ENCODE results near the gene ASPM. TPM values are rescaled to one million over a fixed set of nuclear protein-coding genes. Genes with fewer than 3 reads are reported as not detected.

ASPM gene
- total and polyA plus RNA-seq, 7 experiments from 2014 or later = 0.03 to 48.8 (median 0.16) TPM; not detected in 1

DNA sequence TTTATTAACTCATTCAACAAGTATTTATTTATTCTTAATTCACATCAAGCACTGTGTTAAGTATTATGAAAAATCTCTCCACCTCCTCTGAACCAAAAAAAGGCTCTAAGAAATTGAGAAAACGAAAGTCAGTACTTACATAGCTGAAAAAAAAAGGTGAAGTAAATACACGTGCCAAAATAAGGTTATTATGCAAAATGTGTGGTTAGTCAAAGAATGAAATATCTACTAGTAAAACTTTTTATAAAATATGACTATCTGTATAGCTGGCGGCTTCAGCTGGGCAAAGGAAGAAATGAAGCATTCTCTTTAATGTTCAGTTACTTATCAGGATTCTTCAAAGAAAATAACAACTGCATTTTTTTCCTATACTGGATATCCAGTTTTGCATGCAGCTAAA, 35.5 kb upstream of the ASPM start:
- ATAC-seq (no peak), DNase-seq (no peak)
- H3K4me1 ChIP-seq (ENCODE audit: control insufficient read depth in 2 of 2, insufficient read depth in 2 of 2, low read length in 2 of 2) = no peaks in the 10 kb centered on the region
- no peaks in the 10 kb centered on the region for H3K9me3 ChIP-seq (ENCODE audit: control insufficient read depth in 2 of 3, low read length in 3 of 3)
- H3K4me1 Mint-ChIP-seq = peaks cover 3 to 20% (median 13%) of the 10 kb centered on the region in 7 donors
- POLR2A ChIA-PET = no interaction called here
- CTCF ChIA-PET = interaction anchor here (1.0 kb wide), 1 partner anchor 174 kb away, joined by 3 read pairs; no protein-coding TSS in a partner anchor
- H3K36me3 Mint-ChIP-seq = peaks cover 9 to 45% (median 18%) of the 10 kb centered on the region in 5 donors
- no peak overlapping the region for H3K27ac Mint-ChIP-seq
- no peak overlapping the region for H3K4me3 ChIP-seq (ENCODE audit: low read length)
- H3K4me3 Mint-ChIP-seq = no peak overlapping the region
- no peaks in the 10 kb centered on the region for H3K9me3 Mint-ChIP-seq
- H3K27me3 Mint-ChIP-seq = no peaks in the 10 kb centered on the region
- H3K36me3 ChIP-seq (ENCODE audit: control insufficient read depth in 2 of 3, insufficient read depth in 3 of 3, low read length in 3 of 3) = peaks cover 6 to 60% (median 13%) of the 10 kb centered on the region in 3 experiments
- intact Hi-C loops (cut with micrococcal nuclease) = loop anchor here (2.0 to 10.0 kb wide), 7 partner anchors 43 to 457 kb away; partner anchors contain the start of gene CRB1 (in 1 of the 2)
- no peaks in the 10 kb centered on the region for H3K27me3 ChIP-seq (ENCODE audit: control insufficient read depth in 2 of 2, insufficient read depth in 2 of 2, low read length in 2 of 2)
- no peak overlapping the region for H3K27ac ChIP-seq (ENCODE audit: low read depth, low read length)

DNA sequence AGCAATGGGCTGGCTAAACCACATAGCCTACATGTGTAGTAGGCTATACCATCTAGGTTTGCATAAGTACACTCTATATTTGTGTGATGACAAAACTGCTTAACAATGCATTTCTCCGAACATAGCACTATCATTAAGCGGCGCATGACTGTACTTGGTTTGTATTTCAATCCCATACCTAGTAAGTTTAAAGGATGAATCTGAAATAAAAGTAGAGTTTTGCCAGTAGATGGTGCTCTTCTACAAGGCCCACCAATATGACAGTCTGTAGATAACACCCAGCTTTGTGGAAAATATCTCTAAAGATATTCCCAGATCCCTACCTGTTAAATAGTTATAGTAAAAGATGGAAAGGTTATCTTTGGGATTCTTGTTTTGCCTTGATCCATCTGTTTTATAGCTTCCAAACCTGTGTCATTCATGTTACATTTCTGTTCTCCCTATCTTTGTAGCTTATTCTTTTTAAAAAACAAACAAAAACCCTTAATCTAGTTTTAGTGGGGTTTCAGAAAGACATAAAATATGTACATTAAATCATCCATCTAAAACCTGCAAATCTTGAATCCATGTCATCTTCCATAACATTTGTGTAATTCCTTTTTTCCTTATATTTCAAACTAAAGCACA, 33.9 kb upstream of the ASPM start:
- Mint-ChIP-seq H3K9me3 (no peaks in the 10 kb centered on the region), H3K36me3 (peaks cover 0 to 36% (median 11%) of the 10 kb centered on the region in 5 donors), H3K27me3 (no peaks in the 10 kb centered on the region), H3K4me3 (no peak overlapping the region), H3K4me1 (peaks cover 2 to 8% (median 3%) of the 10 kb centered on the region in 7 donors), H3K27ac (no peak overlapping the region)
- ChIA-PET CTCF (interaction anchor here (0.7 to 2.3 kb wide), 7 partner anchors 9 to 177 kb away, joined by 3 to 26 read pairs (median 4); no protein-coding TSS in a partner anchor), POLR2A (no interaction called here)
- H3K4me3 ChIP-seq (ENCODE audit: low read length) = no peak overlapping the region
- DNase-seq (peak in 5 of 9 donors; percentile 24 to 45 (median 30)), ATAC-seq (peak; percentile 70)
- no peaks in the 10 kb centered on the region for H3K4me1 ChIP-seq (ENCODE audit: control insufficient read depth in 2 of 2, insufficient read depth in 2 of 2, low read length in 2 of 2)
- no peaks in the 10 kb centered on the region for H3K9me3 ChIP-seq (ENCODE audit: control insufficient read depth in 2 of 3, low read length in 3 of 3)
- intact Hi-C loops (cut with micrococcal nuclease) = loop anchor here (1.0 to 10.0 kb wide), 10 partner anchors 44 to 456 kb away; partner anchors contain the start of gene CRB1 (in 1 of the 2)
- no peaks in the 10 kb centered on the region for H3K27me3 ChIP-seq (ENCODE audit: control insufficient read depth in 2 of 2, insufficient read depth in 2 of 2, low read length in 2 of 2)
- H3K36me3 ChIP-seq (ENCODE audit: control insufficient read depth in 2 of 3, insufficient read depth in 3 of 3, low read length in 3 of 3) = peaks cover 6 to 47% (median 8%) of the 10 kb centered on the region in 3 experiments
- no peak overlapping the region for H3K27ac ChIP-seq (ENCODE audit: low read depth, low read length)

DNA sequence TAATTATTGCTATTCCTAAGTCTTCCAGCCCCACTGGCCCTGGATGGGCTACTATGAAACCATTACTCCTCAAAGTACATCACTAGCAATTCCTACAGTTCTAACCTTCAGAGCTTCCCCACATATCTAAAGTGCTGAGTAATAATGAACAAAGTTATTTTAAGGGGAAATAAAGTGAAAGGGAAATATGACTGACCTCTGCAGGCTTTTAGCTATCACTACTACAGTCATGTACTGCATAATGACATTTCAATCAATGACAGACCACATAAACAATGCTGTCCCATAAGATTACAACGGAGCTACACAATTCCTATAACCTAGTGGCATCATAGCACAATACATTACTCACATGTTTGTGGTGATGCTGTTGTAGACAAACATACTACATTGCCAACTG, 32.5 kb upstream of the ASPM start:
- H3K36me3 Mint-ChIP-seq = peaks cover 0 to 40% (median 12%) of the 10 kb centered on the region in 5 donors
- intact Hi-C loops (cut with micrococcal nuclease) = no loop called here
- Histone ChIP-seq H3K4me3 (ENCODE audit: low read length) (no peak overlapping the region), H3K27me3 (ENCODE audit: control insufficient read depth in 2 of 2, insufficient read depth in 2 of 2, low read length in 2 of 2) (no peaks in the 10 kb centered on the region), H3K36me3 (ENCODE audit: control insufficient read depth in 2 of 3, insufficient read depth in 3 of 3, low read length in 3 of 3) (peaks cover 8 to 55% (median 9%) of the 10 kb centered on the region in 3 experiments), H3K9me3 (ENCODE audit: control insufficient read depth in 2 of 3, low read length in 3 of 3) (no peaks in the 10 kb centered on the region), H3K27ac (ENCODE audit: low read depth, low read length) (no peak overlapping the region), H3K4me1 (ENCODE audit: control insufficient read depth in 2 of 2, insufficient read depth in 2 of 2, low read length in 2 of 2) (no peaks in the 10 kb centered on the region)
- H3K27me3 Mint-ChIP-seq = no peaks in the 10 kb centered on the region
- no peak overlapping the region for H3K27ac Mint-ChIP-seq
- ATAC-seq = peak; percentile 64
- ChIA-PET CTCF (interaction anchor here (0.9 to 2.3 kb wide), 2 partner anchors 176 to 178 kb away, joined by 7 to 26 read pairs; no protein-coding TSS in a partner anchor), POLR2A (no interaction called here)
- no peak for DNase-seq
- H3K4me1 Mint-ChIP-seq = peaks cover 0 to 12% (median 3%) of the 10 kb centered on the region in 7 donors
- no peaks in the 10 kb centered on the region for H3K9me3 Mint-ChIP-seq
- H3K4me3 Mint-ChIP-seq = no peak overlapping the region

DNA sequence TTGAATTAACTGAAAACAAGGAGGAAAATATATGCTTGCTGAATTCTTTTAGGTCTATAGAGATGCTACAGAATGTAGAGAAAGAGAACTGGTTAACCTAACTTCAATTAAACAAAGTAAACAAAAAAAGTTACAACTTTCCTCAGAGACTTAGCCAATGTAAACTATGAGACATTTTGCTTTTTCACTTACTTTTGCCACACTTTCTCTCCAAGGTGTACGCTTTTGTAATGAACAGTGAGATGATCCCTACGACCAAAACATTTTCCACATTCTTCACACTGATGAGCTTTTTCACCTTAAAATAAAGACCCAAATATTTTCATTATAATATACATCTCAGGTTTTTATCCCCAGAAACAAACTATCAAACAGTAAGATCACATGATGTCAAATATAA, 28.3 kb upstream of the ASPM start:
- no peaks in the 10 kb centered on the region for H3K27me3 Mint-ChIP-seq
- H3K9me3 ChIP-seq (ENCODE audit: control insufficient read depth in 2 of 3, low read length in 3 of 3) = no peaks in the 10 kb centered on the region
- peaks cover 0 to 13% (median 0%) of the 10 kb centered on the region in 7 donors for H3K4me1 Mint-ChIP-seq
- no peaks in the 10 kb centered on the region for H3K9me3 Mint-ChIP-seq
- H3K27ac Mint-ChIP-seq = no peak overlapping the region
- no peaks in the 10 kb centered on the region for H3K4me1 ChIP-seq (ENCODE audit: control insufficient read depth in 2 of 2, insufficient read depth in 2 of 2, low read length in 2 of 2)
- H3K4me3 Mint-ChIP-seq = no peak overlapping the region
- CTCF ChIA-PET = no interaction called here
- DNase-seq (no peak), ATAC-seq (no peak)
- no peak overlapping the region for H3K27ac ChIP-seq (ENCODE audit: low read depth, low read length)
- intact Hi-C loops (cut with micrococcal nuclease) = no loop called here
- POLR2A ChIA-PET = no interaction called here
- peaks cover 0 to 50% (median 29%) of the 10 kb centered on the region in 5 donors for H3K36me3 Mint-ChIP-seq
- H3K4me3 ChIP-seq (ENCODE audit: low read length) = no peak overlapping the region
- H3K27me3 ChIP-seq (ENCODE audit: control insufficient read depth in 2 of 2, insufficient read depth in 2 of 2, low read length in 2 of 2) = no peaks in the 10 kb centered on the region
- H3K36me3 ChIP-seq (ENCODE audit: control insufficient read depth in 2 of 3, insufficient read depth in 3 of 3, low read length in 3 of 3) = peaks cover 0 to 36% (median 10%) of the 10 kb centered on the region in 3 experiments

DNA sequence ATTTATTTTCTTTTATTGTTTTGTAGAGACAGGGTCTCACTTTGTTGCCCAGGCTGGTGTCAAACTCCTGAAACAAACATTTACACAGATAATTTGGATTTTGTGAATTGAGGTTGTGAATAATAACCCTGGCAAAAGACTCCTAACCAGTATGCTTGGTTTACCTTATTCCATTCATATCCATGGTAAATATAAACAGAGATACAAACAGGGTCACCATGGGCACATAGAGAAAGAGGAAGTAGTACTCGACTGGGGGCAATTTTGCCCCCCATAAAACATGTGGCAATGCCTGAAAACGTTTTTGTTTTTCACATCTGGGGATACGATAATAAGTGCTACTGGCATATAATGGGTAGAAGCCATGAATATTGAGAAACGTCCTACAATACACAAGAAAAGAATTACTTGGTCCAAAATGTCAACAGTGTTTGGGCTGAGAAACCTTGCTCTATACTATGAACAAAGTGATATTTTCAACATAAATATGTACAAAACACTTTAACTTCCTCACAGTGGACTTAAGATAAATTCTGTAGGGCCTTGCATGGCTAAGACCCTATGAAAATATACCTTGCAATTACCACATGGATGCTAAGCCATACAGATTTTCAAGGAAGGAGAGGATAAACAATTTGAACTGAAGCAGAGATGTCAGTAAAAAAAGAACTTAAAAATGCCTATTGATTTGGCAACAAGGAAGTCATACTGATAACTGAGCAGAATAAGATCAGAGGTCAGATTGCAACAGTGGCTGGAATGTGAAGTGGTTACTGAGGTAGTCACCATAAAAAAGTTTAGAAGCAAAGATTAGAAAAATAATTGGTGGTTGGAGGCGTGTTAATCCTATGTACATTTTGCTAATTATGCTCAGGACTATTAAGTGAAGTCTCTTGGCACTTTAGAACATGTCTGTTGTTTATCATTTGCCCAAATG, 27.4 kb upstream of the ASPM start:
- ATAC-seq (peak; percentile 37), DNase-seq (no peak)
- ChIA-PET POLR2A (no interaction called here), CTCF (no interaction called here)
- Histone ChIP-seq H3K36me3 (ENCODE audit: control insufficient read depth in 2 of 3, insufficient read depth in 3 of 3, low read length in 3 of 3) (peaks cover 0 to 28% (median 9%) of the 10 kb centered on the region in 3 experiments), H3K27me3 (ENCODE audit: control insufficient read depth in 2 of 2, insufficient read depth in 2 of 2, low read length in 2 of 2) (no peaks in the 10 kb centered on the region), H3K4me1 (ENCODE audit: control insufficient read depth in 2 of 2, insufficient read depth in 2 of 2, low read length in 2 of 2) (no peaks in the 10 kb centered on the region), H3K27ac (ENCODE audit: low read depth, low read length) (no peak overlapping the region), H3K4me3 (ENCODE audit: low read length) (no peak overlapping the region), H3K9me3 (ENCODE audit: control insufficient read depth in 2 of 3, low read length in 3 of 3) (no peaks in the 10 kb centered on the region)
- peaks cover 0 to 48% (median 29%) of the 10 kb centered on the region in 5 donors for H3K36me3 Mint-ChIP-seq
- H3K27ac Mint-ChIP-seq = peak overlapping the region in 4 of 9 donors; percentile 3 to 74 (median 26)
- peaks cover 0 to 13% (median 0%) of the 10 kb centered on the region in 7 donors for H3K4me1 Mint-ChIP-seq
- H3K4me3 Mint-ChIP-seq = no peak overlapping the region
- intact Hi-C loops (cut with micrococcal nuclease) = loop anchor here in 1 of 2 donors (2.0 kb wide), 1 partner anchor 15 kb away; no protein-coding TSS in a partner anchor
- H3K9me3 Mint-ChIP-seq = no peaks in the 10 kb centered on the region
- no peaks in the 10 kb centered on the region for H3K27me3 Mint-ChIP-seq

DNA sequence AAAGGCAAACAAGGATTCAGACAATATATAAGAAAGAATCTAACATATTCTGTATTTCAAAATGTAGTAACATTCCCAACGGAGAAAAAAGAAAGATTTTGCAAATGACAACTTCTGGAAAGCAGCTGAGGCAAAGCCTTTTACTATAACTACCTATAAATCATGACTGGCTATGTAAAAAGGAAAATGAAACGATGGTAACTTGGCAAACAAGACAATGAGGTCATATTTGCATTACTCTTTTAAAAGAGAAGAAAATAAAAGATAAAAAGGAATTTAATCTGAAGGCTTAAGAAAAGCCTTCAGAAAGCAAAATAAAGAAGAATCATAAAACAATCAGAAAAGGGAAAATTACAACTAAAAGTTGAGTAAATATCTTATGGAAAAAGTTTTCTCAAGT, 25.1 kb upstream of the ASPM start:
- Histone ChIP-seq H3K27ac (ENCODE audit: low read depth, low read length) (no peak overlapping the region), H3K9me3 (ENCODE audit: control insufficient read depth in 2 of 3, low read length in 3 of 3) (no peaks in the 10 kb centered on the region), H3K4me1 (ENCODE audit: control insufficient read depth in 2 of 2, insufficient read depth in 2 of 2, low read length in 2 of 2) (no peaks in the 10 kb centered on the region), H3K27me3 (ENCODE audit: control insufficient read depth in 2 of 2, insufficient read depth in 2 of 2, low read length in 2 of 2) (no peaks in the 10 kb centered on the region), H3K4me3 (ENCODE audit: low read length) (no peak overlapping the region), H3K36me3 (ENCODE audit: control insufficient read depth in 2 of 3, insufficient read depth in 3 of 3, low read length in 3 of 3) (peaks cover 0 to 19% (median 4%) of the 10 kb centered on the region in 3 experiments)
- Mint-ChIP-seq H3K4me1 (peaks cover 0 to 13% (median 0%) of the 10 kb centered on the region in 7 donors), H3K9me3 (no peaks in the 10 kb centered on the region), H3K4me3 (no peak overlapping the region), H3K36me3 (peaks cover 0 to 56% (median 29%) of the 10 kb centered on the region in 5 donors), H3K27me3 (no peaks in the 10 kb centered on the region), H3K27ac (no peak overlapping the region)
- intact Hi-C loops (cut with micrococcal nuclease) = no loop called here
- POLR2A ChIA-PET = no interaction called here
- CTCF ChIA-PET = interaction anchor here (0.6 kb wide), 1 partner anchor 141 kb away, joined by 3 read pairs; no protein-coding TSS in a partner anchor
- DNase-seq = no peak
- ATAC-seq = no peak
